ENCODE data around the gene PRMT6.
A peak's percentile ranks its signal among the peaks of the same experiment; 100 is the strongest.
"Not testable (repeated sequence)": the region's sequence is repeated elsewhere in the genome, so short reads cannot be mapped to it uniquely, and the experiment has no call there.

The PRMT6 gene

GRCh38 chr1:107056426-107057196 lies at the start of gene PRMT6:
Gene PRMT6 (plus strand): TSS chr1:107056674. CDS start chr1:107056716, 42 bp downstream.
- DNase-seq (ENCODE audit: extremely low spot score), result peak; percentile 83
- ChIA-PET CTCF (interaction anchor here (0.9 to 1.7 kb wide), 15 partner anchors 9 to 473 kb away, joined by 3 to 9 read pairs (median 3); no protein-coding TSS in a partner anchor), POLR2A (no interaction called here)
- TF ChIP-seq CTCF (IDR thresholded peaks at IDR 0.05; ENCODE audit: control extremely low read depth, extremely low read depth, low read depth, missing control alignments), result peak; percentile 28

- POLR2A ChIA-PET, result no interaction called here
- CTCF ChIA-PET, result interaction anchor here (1.2 to 1.6 kb wide), 2 partner anchors 13 to 16 kb away, joined by 3 to 4 read pairs; no protein-coding TSS in a partner anchor
Measured at GRCh38 chr1:107009281-107009680, 47.2 kb upstream of the PRMT6 start.

GRCh38 chr1:107010582-107010981 lies 45.9 kb upstream of the PRMT6 start:
- ChIA-PET POLR2A (no interaction called here), CTCF (interaction anchor here (1.7 kb wide), 1 partner anchor 14 kb away, joined by 6 read pairs; no protein-coding TSS in a partner anchor)
- no peak for TF ChIP-seq CTCF (IDR thresholded peaks at IDR 0.05; ENCODE audit: control extremely low read depth, extremely low read depth, low read depth, missing control alignments)
- no peak for DNase-seq (ENCODE audit: extremely low spot score)

More at GRCh38 chr1:107009281-107009680, 47.2 kb upstream of the PRMT6 start:
- DNase-seq (ENCODE audit: extremely low spot score), result no peak
- TF ChIP-seq CTCF (IDR thresholded peaks at IDR 0.05; ENCODE audit: control extremely low read depth, extremely low read depth, low read depth, missing control alignments), result no peak

- CTCF ChIA-PET, result interaction anchor here (1.2 kb wide), 1 partner anchor 41 kb away, joined by 3 read pairs; no protein-coding TSS in a partner anchor
- DNase-seq (ENCODE audit: extremely low spot score), result peak; percentile 31
- no peak for TF ChIP-seq CTCF (IDR thresholded peaks at IDR 0.05; ENCODE audit: control extremely low read depth, extremely low read depth, low read depth, missing control alignments)
- POLR2A ChIA-PET, result no interaction called here
Measured at GRCh38 chr1:107016376-107016978, 40.0 kb upstream of the PRMT6 start.

- no peak for DNase-seq (ENCODE audit: extremely low spot score)
- no peak for TF ChIP-seq CTCF (IDR thresholded peaks at IDR 0.05; ENCODE audit: control extremely low read depth, extremely low read depth, low read depth, missing control alignments)
- ChIA-PET POLR2A (no interaction called here), CTCF (no interaction called here)
Measured at GRCh38 chr1:107018445-107018844, 38.0 kb upstream of the PRMT6 start.

GRCh38 chr1:107019166-107019565 lies 37.3 kb upstream of the PRMT6 start:
- ChIA-PET CTCF (no interaction called here), POLR2A (no interaction called here)
- no peak for TF ChIP-seq CTCF (IDR thresholded peaks at IDR 0.05; ENCODE audit: control extremely low read depth, extremely low read depth, low read depth, missing control alignments)
- DNase-seq (ENCODE audit: extremely low spot score), result no peak

- DNase-seq (ENCODE audit: extremely low spot score); CTCF ChIA-PET; POLR2A ChIA-PET: not testable (repeated sequence)
Measured at GRCh38 chr1:107038874-107039273, 17.6 kb upstream of the PRMT6 start.

- POLR2A ChIA-PET; DNase-seq (ENCODE audit: extremely low spot score): not testable (repeated sequence)
- CTCF ChIA-PET, result interaction anchor here (1.0 to 1.4 kb wide), 3 partner anchors 8 to 85 kb away, joined by 3 to 5 read pairs (median 4); partner anchors contain the start of gene PRMT6
Measured at GRCh38 chr1:107044310-107045220, 11.9 kb upstream of the PRMT6 start.

All from GM10248 (cell line).